Epithelial cell of proximal tubule (primary cell): ENCODE data around the gene PRPF18. TPM values are rescaled to one million over a fixed set of nuclear protein-coding genes. Genes with fewer than 3 reads are reported as not detected.

Experiments used
- DNase-seq: peaks from one replicate; pipeline ENCODE4 v3.0.0-alpha.2; 2011; ENCODE audit warnings: low read depth
- H3K4me3 ChIP-seq: 2 replicates; pipeline ENCODE4 v1.5.1; 2011; ENCODE audit warnings: low read depth, mild to moderate bottlenecking, low read length
- CTCF ChIP-seq: conservative IDR thresholded peaks from 2 replicates; pipeline ENCODE4 v1.5.1; 2012; ENCODE audit warnings: low read depth, mild to moderate bottlenecking, low read length
- total RNA-seq: library from RNA; depleted of rRNA; stranded (reverse); fragments of >200 nt; gene quantifications from 2 replicates; pipeline ENCODE4 v1.2.3, GENCODE V29; 2015

The PRPF18 gene
- total RNA-seq, 1 donor from 2014 or later: 25.9 TPM

GRCh38 chr10:13563481-13564445, 23.0 kb upstream of the PRPF18 start:
- H3K4me3 ChIP-seq: no peak overlapping the region
- peak; percentile 5 for TF ChIP-seq CTCF
- peak; percentile 98 for DNase-seq

GRCh38 chr10:13564576-13564975, 22.2 kb upstream of the PRPF18 start:
- DNase-seq: no peak
- H3K4me3 ChIP-seq: no peak overlapping the region
- TF ChIP-seq CTCF: no peak

- H3K4me3 ChIP-seq: no peak overlapping the region
- TF ChIP-seq CTCF: no peak
- no peak for DNase-seq
These were observed 19.7 kb upstream of the PRPF18 start for GRCh38 chr10:13567030-13567429.

- TF ChIP-seq CTCF: no peak
- DNase-seq: no peak
- H3K4me3 ChIP-seq: no peak overlapping the region
These were observed 15.2 kb upstream of the PRPF18 start for GRCh38 chr10:13571541-13571940.

- no peak overlapping the region for H3K4me3 ChIP-seq
- DNase-seq: no peak
- no peak for TF ChIP-seq CTCF
These were observed 12.8 kb upstream of the PRPF18 start for GRCh38 chr10:13573960-13574359.

GRCh38 chr10:13585195-13585751, 1.5 kb upstream of the PRPF18 start:
- DNase-seq: no peak
- no peak for TF ChIP-seq CTCF
- H3K4me3 ChIP-seq: no peak overlapping the region
